PC-9 (cell line): ENCODE data around the gene NHLRC1. TPM values are rescaled to one million over a fixed set of nuclear protein-coding genes. Genes with fewer than 3 reads are reported as not detected.

Source experiments
- BruUV-seq: library from RNA; stranded (reverse); fragments of 400-500 nt; replicated peaks from 2 replicates; lab custom pipeline; 2021; lab: Mats Ljungman, UMichigan
- CTCF ChIA-PET: fragments of 300-600 bp; sonication (Branson Sonifier 250); formaldehyde crosslinking; loops from one replicate; lab custom pipeline; 2022; ENCODE audit warnings: antibody characterized with exemption; lab: Charles Lee
- POLR2A ChIA-PET: fragments of 300-600 bp; sonication (Branson Sonifier 250); formaldehyde crosslinking; loops from one replicate; lab custom pipeline; 2022; ENCODE audit warnings: antibody characterized with exemption; ENCODE audit not compliant: unreplicated experiment; lab: Charles Lee
- DNase-seq, 2 experiments: peaks; one replicate each; pipeline versions ENCODE4 v3.0.0 to v3.0.0-alpha.2; 2015 to 2022; ENCODE audit warnings: mixed read lengths in 1 of 2
- H2AFZ ChIP-seq: fragments of 200-600 bp; sonication (generic); 2 replicates; pipeline ENCODE4 v1.8.1; 2017; ENCODE audit warnings: antibody characterized with exemption
- H3F3A ChIP-seq: fragments of 200-600 bp; sonication (generic); 2 replicates; pipeline ENCODE4 v1.8.1; 2017; ENCODE audit warnings: antibody characterized with exemption, mild to moderate bottlenecking, low read depth; ENCODE audit not compliant: insufficient read depth
- H3K27ac ChIP-seq: fragments of 200-600 bp; sonication (generic); 2 replicates; pipeline ENCODE4 v1.6.1; 2016; ENCODE audit warnings: mixed run types
- H3K27me3 ChIP-seq: fragments of 200-600 bp; sonication (generic); 2 replicates; pipeline ENCODE4 v1.6.1; 2016; ENCODE audit warnings: low read depth, mixed run types; ENCODE audit not compliant: insufficient read depth
- H3K36me3 ChIP-seq: fragments of 200-600 bp; sonication (generic); 2 replicates; pipeline ENCODE4 v1.6.1; 2016; ENCODE audit warnings: low read depth, mixed run types
- H3K4me1 ChIP-seq: fragments of 200-600 bp; sonication (generic); replicated peaks from 2 replicates; pipeline ENCODE4 v1.6.1; 2016; ENCODE audit warnings: mixed run types; ENCODE audit not compliant: insufficient read depth
- H3K4me2 ChIP-seq: fragments of 200-600 bp; sonication (generic); 2 replicates; pipeline ENCODE4 v1.6.1; 2017; ENCODE audit warnings: mixed run types
- H3K4me3 ChIP-seq: fragments of 200-600 bp; sonication (generic); 2 replicates; pipeline ENCODE4 v1.6.1; 2016; ENCODE audit warnings: mixed run types
- H3K79me2 ChIP-seq: fragments of 200-600 bp; sonication (generic); 2 replicates; pipeline ENCODE4 v1.6.1; 2017; ENCODE audit warnings: low read depth, mixed run types
- H3K9me2 ChIP-seq: fragments of 200-600 bp; sonication (generic); 2 replicates; pipeline ENCODE4 v1.8.1; 2017; ENCODE audit warnings: mild to moderate bottlenecking; ENCODE audit not compliant: insufficient read depth
- H3K9me3 ChIP-seq: fragments of 200-600 bp; sonication (generic); 2 replicates; pipeline ENCODE4 v1.8.1; 2016; ENCODE audit warnings: low read depth; ENCODE audit not compliant: insufficient read depth
- H4K20me1 ChIP-seq: fragments of 200-600 bp; sonication (generic); 2 replicates; pipeline ENCODE4 v1.8.1; 2017; ENCODE audit not compliant: insufficient read depth
- CTCF ChIP-seq: fragments of 200-600 bp; sonication (generic); conservative IDR thresholded peaks from 2 replicates; pipeline ENCODE4 v1.6.1; 2017; ENCODE audit warnings: mixed run types, antibody characterized with exemption, mild to moderate bottlenecking, moderate library complexity
- EZH2 ChIP-seq: fragments of 200-600 bp; sonication (generic); IDR thresholded peaks from 2 replicates; pipeline ENCODE4 v1.8.0; 2017; ENCODE audit warnings: antibody characterized with exemption, low read depth
- intact Hi-C: fragments of 100-400 bp; cut with micrococcal nuclease; formaldehyde crosslinking; loops from one replicate; pipeline ENCODE4 v1.10.0; 2022; ENCODE audit not compliant: unreplicated experiment
- total RNA-seq: library from RNA; stranded (reverse); gene quantifications from 2 replicates; pipeline ENCODE4 v1.2.3, GENCODE V29; 2021

Gene NHLRC1
- total RNA-seq, 1 experiment from 2014 or later: 1.0 TPM

- Histone ChIP-seq H3K27me3 (no peaks in the 10 kb centered on the region), H3K9me2 (no peaks in the 10 kb centered on the region), H4K20me1 (no peaks in the 10 kb centered on the region), H3K4me3 (no peak overlapping the region), H3K79me2 (no peaks in the 10 kb centered on the region), H3F3A (no peaks in the 10 kb centered on the region), H3K9me3 (peaks cover under 1% of the 10 kb centered on the region; the same call in 1 of the 2 replicates), H3K36me3 (no peaks in the 10 kb centered on the region), H3K4me2 (no peak overlapping the region), H2AFZ (no peak overlapping the region), H3K27ac (no peak overlapping the region), H3K4me1 (no peaks in the 10 kb centered on the region)
- TF ChIP-seq CTCF: no peak
- no peak for TF ChIP-seq EZH2
- CTCF ChIA-PET: interaction anchor here (0.6 kb wide), 1 partner anchor 289 kb away, joined by 3 read pairs; no protein-coding TSS in a partner anchor
- intact Hi-C loops: no loop called here
- POLR2A ChIA-PET: no interaction called here
- no peak for DNase-seq
- no TSS peak for BruUV-seq
These were observed 41.3 kb downstream of the NHLRC1 start for GRCh38 chr6:18081025-18081668.

GRCh38 chr6:18080544-18080943 lies 41.9 kb downstream of the NHLRC1 start:
- Histone ChIP-seq H3K79me2 (no peaks in the 10 kb centered on the region), H3K36me3 (no peaks in the 10 kb centered on the region), H3K9me3 (peaks cover 5% of the 10 kb centered on the region; the same call in 1 of the 2 replicates), H3F3A (no peaks in the 10 kb centered on the region), H3K4me1 (no peaks in the 10 kb centered on the region), H3K27me3 (no peaks in the 10 kb centered on the region), H3K4me2 (no peak overlapping the region), H4K20me1 (no peaks in the 10 kb centered on the region), H3K27ac (no peak overlapping the region), H2AFZ (no peak overlapping the region), H3K9me2 (no peaks in the 10 kb centered on the region), H3K4me3 (no peak overlapping the region)
- TF ChIP-seq EZH2 (no peak), CTCF (no peak)
- CTCF ChIA-PET: interaction anchor here (0.6 kb wide), 1 partner anchor 290 kb away, joined by 3 read pairs; no protein-coding TSS in a partner anchor
- BruUV-seq: no TSS peak
- no peak for DNase-seq
- intact Hi-C loops: no loop called here
- POLR2A ChIA-PET: no interaction called here

GRCh38 chr6:18078866-18079265 lies 43.6 kb downstream of the NHLRC1 start:
- Histone ChIP-seq H3K27me3 (no peaks in the 10 kb centered on the region), H2AFZ (no peak overlapping the region), H3K27ac (no peak overlapping the region), H3K4me2 (no peak overlapping the region), H3F3A (no peaks in the 10 kb centered on the region), H3K36me3 (no peaks in the 10 kb centered on the region), H3K79me2 (no peaks in the 10 kb centered on the region), H3K4me3 (no peak overlapping the region), H4K20me1 (no peaks in the 10 kb centered on the region), H3K9me2 (no peaks in the 10 kb centered on the region), H3K9me3 (peaks cover 5% of the 10 kb centered on the region; the same call in 1 of the 2 replicates), H3K4me1 (no peaks in the 10 kb centered on the region)
- CTCF ChIA-PET: no interaction called here
- intact Hi-C loops: no loop called here
- no TSS peak for BruUV-seq
- TF ChIP-seq CTCF (no peak), EZH2 (no peak)
- POLR2A ChIA-PET: no interaction called here
- no peak for DNase-seq
